HepG2 (cell line): ENCODE measurements around the gene NAP1L2.

ENCODE experiments used
- ESRRA ChIP-seq: sonication (generic); formaldehyde crosslinking; IDR thresholded peaks from 2 replicates; pipeline ENCODE4 v1.5.1; 2020; ENCODE audit warnings: mild to moderate bottlenecking, low read depth, missing genetic modification reagents
- JUN ChIP-seq: sonication (generic); formaldehyde crosslinking; IDR thresholded peaks from 2 replicates; pipeline ENCODE4 v1.4.0; 2020; ENCODE audit warnings: mild to moderate bottlenecking, missing genetic modification reagents
- MAFK ChIP-seq, 2 experiments: IDR thresholded peaks in 1 of 2; conservative IDR thresholded peaks in 1 of 2; 2 replicates each; pipeline ENCODE4 v1.6.1; 2011; ENCODE audit warnings: improper control_type of control experiment in 2 of 2, low read length in 2 of 2
- POLR2A ChIP-seq, 2 experiments: IDR thresholded peaks; 2 replicates each; pipeline ENCODE4 v1.6.1; 2011; ENCODE audit warnings: low read depth in 2 of 2, low read length in 2 of 2, mild to moderate bottlenecking in 1 of 2, moderate library complexity in 1 of 2; ENCODE audit not compliant: insufficient read depth in 1 of 2
- TP53 ChIP-seq: sonication (generic); formaldehyde crosslinking; conservative IDR thresholded peaks from 2 replicates; pipeline ENCODE4 v1.4.0; 2020; ENCODE audit warnings: missing genetic modification reagents
- ZNF232 ChIP-seq: sonication (generic); formaldehyde crosslinking; IDR thresholded peaks from 2 replicates; pipeline ENCODE4 v1.4.0; 2020; ENCODE audit warnings: missing genetic modification reagents, borderline replicate concordance
- ZNF253 ChIP-seq: sonication (generic); formaldehyde crosslinking; IDR thresholded peaks from 2 replicates; pipeline ENCODE4 v1.8.0; 2022; ENCODE audit warnings: mild to moderate bottlenecking, missing genetic modification reagents, borderline replicate concordance
- ZNF75D ChIP-seq: sonication (generic); formaldehyde crosslinking; IDR thresholded peaks from 2 replicates; pipeline ENCODE4 v1.8.1; 2023; ENCODE audit warnings: missing genetic modification reagents, mild to moderate bottlenecking, borderline replicate concordance
- TF ChIP-seq, protein P1 (sequence below): sonication (generic); formaldehyde crosslinking; IDR thresholded peaks from 2 replicates; pipeline ENCODE4 v1.5.1; 2020; ENCODE audit warnings: missing genetic modification reagents, mild to moderate bottlenecking, borderline replicate concordance

DNA sequence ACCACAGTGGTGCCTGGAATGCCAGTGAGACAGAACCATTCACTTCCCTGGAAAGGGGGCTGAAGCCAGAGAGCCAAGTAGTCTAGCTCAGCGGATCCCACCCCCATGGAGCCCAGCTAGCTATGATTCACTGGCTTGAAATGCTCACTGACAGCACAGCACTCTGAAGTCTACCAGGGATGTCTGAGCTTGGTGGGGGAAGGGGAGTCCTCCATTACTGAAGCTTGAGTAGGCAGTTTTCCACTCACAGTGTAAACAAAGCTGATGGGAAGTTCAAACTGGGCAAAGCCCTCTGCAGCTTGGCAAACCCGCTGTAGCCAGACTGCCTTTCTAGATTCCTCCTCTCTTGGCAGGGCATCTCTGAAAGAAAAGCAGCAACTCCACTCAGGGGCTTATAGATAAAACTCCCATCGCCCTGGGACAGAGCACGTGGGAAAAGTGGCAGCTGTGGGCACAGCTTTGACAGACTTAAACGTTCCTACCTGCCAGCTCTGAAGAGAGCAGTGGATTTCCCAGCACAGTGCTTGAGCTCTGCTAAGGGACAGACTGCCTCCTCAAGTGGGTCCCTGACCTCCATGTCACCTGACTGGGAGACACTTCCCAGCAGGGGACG, 32.0 kb downstream of the NAP1L2 start:
- TF ChIP-seq MAFK (conservative IDR thresholded peaks at IDR 0.05 in 1 of 2, IDR thresholded peaks at IDR 0.05 in 1 of 2; ENCODE audit: low read length in 2 of 2) = no peak
- TF ChIP-seq, protein P1, sequence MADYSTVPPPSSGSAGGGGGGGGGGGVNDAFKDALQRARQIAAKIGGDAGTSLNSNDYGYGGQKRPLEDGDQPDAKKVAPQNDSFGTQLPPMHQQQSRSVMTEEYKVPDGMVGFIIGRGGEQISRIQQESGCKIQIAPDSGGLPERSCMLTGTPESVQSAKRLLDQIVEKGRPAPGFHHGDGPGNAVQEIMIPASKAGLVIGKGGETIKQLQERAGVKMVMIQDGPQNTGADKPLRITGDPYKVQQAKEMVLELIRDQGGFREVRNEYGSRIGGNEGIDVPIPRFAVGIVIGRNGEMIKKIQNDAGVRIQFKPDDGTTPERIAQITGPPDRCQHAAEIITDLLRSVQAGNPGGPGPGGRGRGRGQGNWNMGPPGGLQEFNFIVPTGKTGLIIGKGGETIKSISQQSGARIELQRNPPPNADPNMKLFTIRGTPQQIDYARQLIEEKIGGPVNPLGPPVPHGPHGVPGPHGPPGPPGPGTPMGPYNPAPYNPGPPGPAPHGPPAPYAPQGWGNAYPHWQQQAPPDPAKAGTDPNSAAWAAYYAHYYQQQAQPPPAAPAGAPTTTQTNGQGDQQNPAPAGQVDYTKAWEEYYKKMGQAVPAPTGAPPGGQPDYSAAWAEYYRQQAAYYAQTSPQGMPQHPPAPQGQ (CRISPR knock-in tag) = no peak
- TF ChIP-seq ZNF75D (CRISPR knock-in tag) = no peak
- no peak for TF ChIP-seq TP53
- no peak for TF ChIP-seq ZNF232 (CRISPR knock-in tag)
- no peak for TF ChIP-seq JUN (CRISPR knock-in tag)
- TF ChIP-seq POLR2A (IDR thresholded peaks at IDR 0.05; ENCODE audit: insufficient read depth in 1 of 2, low read depth in 2 of 2, low read length in 2 of 2) = no peak
- no peak for TF ChIP-seq ESRRA (CRISPR knock-in tag)
- TF ChIP-seq ZNF253 = no peak
